ENCODE measurements around the gene LMAN2L.
"Not testable (repeated sequence)": the region's sequence is repeated elsewhere in the genome, so short reads cannot be mapped to it uniquely, and the experiment has no call there.

The LMAN2L gene

GRCh38 chr2:96685577-96686459, 54.0 kb downstream of the LMAN2L start:
- no peak for DNase-seq

DNA sequence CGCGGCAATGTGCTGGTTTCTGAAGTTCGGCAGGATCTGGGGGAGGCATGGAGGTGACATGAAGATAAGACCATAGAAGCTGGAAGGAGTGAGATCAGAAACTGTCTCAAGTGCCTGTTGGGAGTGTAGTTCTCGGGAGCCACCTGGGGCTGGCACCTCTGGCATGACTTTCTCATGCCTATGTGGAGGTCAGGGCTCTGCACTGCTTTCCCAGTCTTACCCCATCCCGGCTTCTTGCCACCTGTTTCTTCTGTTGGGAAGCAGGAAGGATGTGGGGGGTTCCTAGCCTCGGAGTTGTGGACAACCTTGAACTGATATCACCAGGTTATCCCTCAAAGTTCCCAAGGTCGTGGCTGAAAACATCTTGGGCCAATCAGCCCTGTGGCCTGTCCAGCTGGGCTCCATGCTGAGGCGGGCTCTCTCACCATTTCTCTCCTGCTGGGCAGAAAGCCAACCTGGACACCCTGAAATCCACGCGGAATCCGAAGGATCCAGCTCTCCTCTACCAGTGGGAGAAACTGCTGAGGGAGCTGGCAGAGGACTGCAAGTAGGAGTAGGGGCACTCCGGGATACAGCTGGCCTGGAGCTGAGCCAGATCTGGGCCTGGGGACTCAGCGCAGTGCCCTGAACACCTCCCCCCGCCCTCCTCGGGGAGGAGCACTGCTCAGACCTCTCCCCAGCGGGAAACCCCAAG, 54.8 kb downstream of the LMAN2L start:
- DNase-seq: no peak

DNA sequence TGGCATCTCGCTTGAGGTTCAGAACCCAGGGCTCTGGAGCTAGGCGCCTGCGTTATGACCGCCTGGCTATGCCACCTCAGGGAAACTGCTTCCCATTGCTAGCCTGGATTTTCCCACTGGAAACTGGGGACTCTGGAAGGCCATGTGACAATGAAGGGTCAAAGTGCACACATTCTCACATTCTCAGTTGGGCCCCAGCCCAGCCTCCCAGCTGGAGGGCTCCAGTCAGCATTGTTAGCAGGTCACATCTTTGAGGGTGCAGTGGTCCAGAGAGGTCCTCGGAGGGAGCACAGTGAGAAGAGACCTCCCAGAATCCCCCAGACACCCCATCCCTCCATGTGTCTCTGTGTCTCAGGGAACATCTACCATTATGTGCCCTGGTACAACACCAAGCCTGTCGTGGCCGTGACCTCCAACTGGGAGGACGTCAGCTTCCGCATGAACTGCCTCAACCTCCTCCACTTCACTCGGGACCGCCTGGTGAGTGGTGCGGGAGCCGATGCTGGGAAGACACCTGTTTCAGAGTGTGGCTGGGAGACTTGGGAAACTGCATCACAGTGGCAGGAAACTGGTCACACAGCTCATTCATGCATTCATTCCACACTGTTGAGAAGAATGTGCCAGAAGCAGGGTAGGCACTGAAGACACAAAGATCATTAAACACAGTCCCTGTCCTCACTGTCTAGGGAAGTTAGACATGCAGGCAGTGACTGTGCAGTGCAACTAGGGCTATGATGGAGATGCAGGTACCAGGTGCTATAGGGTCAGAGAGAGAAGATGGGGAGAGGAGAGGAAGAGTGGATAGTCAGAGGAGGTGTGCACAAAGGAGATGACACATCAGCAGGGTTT, 55.7 kb downstream of the LMAN2L start:
- no peak for DNase-seq

GRCh38 chr2:96683307-96683706, 56.6 kb downstream of the LMAN2L start:
- no peak for DNase-seq

GRCh38 chr2:96681540-96681939, 58.3 kb downstream of the LMAN2L start:
- no peak for DNase-seq

- DNase-seq: no peak
These were observed 59.2 kb downstream of the LMAN2L start for GRCh38 chr2:96680561-96681141.

DNA sequence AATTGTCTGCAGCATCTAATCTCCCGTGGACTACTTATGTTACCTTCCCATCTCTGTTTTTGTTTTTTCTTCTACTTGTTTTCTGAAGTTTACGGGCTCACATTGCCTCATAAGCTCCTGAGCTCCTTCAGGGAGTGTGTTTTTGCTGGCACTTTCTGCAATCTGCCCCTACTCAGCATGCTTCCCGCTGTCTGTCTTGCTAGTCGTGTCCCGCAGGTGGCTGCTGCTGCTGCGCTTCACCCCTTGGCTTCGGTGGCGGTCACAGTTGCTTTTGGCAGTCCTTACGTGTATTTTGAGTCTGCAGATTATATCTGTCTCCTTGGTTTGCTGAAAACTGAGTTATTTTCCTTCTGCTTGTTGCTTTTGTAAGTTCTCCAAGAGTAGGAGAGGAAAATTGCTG, 60.0 kb downstream of the LMAN2L start:
- DNase-seq: no peak

DNA sequence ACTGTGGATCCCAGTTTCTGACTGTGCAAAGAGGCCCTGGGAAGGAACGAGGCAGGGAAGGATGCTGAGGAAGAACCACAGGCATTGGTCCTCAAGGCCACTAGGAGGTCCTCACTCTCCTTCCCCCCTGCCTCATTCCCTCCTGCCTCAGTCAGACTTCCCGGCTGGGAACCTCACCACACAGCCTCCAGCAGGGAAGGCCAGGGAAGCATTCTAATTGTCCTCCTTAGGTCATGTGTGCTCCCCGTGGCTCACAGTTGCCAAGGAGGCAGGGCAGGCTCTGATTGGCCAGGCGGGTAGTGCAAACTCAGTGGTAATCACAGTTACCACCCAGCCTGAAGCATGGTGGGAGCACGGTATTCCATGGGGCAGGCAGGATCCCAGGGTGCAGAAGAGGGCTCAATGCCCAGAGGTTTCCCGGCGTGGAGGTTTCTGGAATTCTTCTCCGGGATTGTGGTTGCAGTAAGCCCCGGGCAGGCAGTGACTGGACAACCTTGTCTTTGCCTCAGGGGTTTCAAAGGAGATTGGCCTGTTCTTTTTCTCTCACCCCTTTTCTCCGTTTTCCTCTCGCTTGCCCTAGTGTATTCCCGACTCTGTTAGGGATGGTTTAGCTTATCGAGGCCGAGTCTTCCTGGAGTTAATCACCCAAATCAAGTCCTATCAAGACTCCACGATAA, 70.2 kb downstream of the LMAN2L start:
- DNase-seq: no peak

GRCh38 chr2:96668771-96669170, 71.1 kb downstream of the LMAN2L start:
- no peak for DNase-seq

DNA sequence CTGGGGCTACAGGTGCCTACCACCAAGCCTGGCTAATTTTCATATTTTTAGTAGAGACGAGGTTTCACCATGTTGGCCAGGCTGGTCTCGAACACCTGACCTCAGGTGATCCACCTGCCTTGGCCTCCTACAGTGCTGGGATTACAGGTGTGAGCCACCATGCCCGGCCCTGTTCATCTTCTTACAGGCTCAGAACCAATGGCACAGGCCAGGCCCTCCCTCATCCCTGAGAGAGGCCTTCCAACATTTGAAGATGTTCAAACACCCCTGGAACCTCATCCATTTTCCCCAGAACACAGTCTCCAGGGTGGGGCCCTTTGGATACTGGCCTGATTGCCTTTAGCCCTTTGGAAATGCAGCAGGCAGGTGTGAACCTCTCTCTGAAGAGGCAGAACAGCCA, 74.1 kb downstream of the LMAN2L start:
- DNase-seq: not testable (repeated sequence)

DNA sequence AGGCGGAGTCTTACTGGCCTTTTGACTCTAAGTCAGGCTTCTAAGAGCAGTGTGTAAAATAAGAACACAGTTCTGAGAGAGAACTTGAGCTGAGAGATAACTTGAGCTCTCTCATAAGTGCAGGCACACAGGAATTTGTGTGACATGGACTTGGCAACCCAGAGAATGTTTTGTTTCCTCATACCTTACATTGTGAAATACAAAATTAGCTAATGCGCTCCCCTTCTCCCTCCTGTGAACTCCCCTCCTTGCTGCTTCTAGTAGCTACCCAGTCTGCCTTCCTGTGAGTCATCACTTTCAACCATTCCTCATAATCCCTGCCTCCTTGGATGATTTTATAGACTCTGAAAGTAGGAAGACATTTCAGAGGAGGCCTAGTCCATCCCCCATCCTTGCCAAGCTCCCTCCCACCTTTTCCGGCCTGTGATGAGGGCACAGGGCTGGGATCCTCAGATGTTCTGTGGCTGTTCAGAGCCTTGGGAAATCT, 74.7 kb downstream of the LMAN2L start:
- DNase-seq: peak; percentile 98

DNA sequence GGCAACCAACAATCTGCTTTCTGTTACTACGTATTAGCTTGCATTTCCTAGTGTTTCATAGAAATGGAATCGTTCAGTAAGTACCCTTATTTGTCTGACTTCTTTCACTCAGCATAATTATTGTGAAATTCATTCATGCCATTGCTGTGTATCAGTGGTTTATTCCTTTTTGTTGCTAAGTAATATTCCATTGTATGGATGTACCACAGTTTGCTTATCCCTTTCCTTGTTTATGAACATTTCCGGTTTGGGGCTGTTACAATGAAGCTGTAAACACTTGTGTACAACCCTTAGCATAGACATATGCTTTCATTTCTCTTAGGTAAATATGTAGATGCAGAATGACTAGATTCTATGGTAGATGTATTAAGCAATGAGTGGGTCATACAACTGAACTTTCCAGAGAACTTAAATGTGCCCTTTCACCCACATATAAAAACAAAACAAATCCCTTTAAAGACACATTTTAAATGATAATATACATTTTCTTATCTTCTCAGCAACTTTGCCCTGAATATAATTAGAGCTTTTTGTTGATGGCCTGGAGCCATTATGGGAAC, 75.4 kb downstream of the LMAN2L start:
- no peak for DNase-seq

DNA sequence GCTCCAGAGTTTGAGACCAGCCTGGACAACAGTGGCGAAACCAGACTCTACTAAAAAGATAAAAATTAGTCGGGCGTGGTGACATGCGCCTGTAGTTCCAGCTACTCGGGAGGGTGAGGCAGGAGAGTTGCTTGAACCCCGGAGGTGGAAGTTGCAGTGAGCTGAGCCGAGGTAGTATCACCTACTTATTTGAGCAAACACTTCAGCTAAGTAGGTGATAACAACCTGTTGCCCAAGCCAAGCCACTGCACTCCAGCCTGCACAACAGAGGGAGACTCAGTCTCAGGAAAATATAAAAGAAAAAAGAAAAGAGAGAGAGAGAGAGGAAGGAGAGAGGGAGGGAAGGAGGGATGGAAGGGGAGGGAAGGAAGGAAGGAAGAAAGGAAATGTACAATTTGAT, 76.0 kb downstream of the LMAN2L start:
- no peak for DNase-seq

DNA sequence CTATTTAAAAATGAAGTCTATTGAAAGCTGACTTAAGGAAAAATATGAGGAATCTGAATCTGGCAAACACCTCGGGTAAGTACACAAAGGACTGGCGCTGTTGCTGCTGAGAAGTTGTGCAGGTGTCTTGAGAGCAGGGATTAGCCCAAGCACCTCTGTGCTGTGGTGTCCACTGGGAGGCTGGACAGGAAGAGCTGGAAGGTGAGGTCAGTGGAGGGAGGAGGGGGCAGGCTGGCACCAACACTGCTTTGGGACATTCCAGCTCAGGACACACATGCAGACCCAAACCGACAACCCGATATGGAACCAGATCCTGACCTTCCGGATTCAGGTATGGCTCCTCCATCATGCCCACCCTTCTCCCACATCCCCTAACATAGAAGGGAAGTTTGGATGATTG, 76.7 kb downstream of the LMAN2L start:
- DNase-seq: no peak

DNA sequence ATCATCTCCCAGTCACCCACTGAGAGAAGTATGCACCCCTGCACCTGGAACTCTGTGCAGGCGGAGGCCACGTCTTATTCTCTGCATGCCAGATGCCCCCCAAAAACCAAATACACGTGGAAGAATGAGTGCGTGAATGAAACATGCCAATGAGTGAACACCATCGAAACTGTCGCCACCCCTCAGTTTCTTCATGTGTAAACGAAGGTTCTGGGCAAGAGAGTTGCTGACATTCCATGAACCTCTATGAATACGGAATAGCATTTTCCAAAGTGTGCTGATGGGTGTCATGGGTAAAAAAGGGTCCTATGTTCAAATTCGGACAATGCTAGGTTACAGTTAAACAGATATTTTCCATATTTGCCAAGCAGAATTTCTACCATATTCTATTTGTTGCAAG, 77.5 kb downstream of the LMAN2L start:
- no peak for DNase-seq

- DNase-seq: no peak
These were observed 78.5 kb downstream of the LMAN2L start for GRCh38 chr2:96661324-96661723.

DNA sequence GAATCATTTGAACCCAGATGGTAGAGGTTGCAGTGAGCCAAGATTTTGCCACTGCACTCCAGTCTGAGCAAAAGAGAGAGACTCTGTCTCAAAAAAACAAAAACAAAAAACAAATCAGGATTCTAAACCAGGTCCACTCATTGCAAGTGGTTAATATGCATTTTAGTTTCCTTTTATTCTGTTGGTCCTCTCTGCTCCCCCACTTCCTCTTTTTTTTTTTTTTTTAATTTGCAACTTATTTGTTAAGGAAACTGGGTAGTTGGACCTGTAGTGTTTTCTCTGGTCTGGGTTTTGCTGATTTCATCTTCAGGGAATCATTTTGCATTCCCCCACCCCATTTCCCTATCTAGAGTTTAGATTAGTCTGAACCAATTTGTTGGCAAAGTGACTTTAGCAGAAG, 83.3 kb downstream of the LMAN2L start:
- DNase-seq: no peak

Data from EL (cell line).